Activated T-helper 17 cell treated with anti-CD3 and anti-CD28 coated beads, Interleukin-2, amount 50 U/mL, for 72 hours (primary cell): ENCODE results near the gene CHD5. TPM values are rescaled to one million over a fixed set of nuclear protein-coding genes. Genes with fewer than 3 reads are reported as not detected.

Experiments used
- ATAC-seq: fragments of 150-1000 bp; cut with Tn5 transposase; replicated peaks from 2 replicates; pipeline ENCODE4 v1.10.0; 2021; ENCODE audit warnings: mild to moderate bottlenecking, moderate library complexity
- H3K27ac Mint-ChIP-seq: one replicate; pipeline ENCODE4 v1.8.0; 2022; ENCODE audit warnings: mixed read lengths
- H3K27me3 Mint-ChIP-seq: one replicate; pipeline ENCODE4 v1.8.0; 2022; ENCODE audit warnings: mixed read lengths
- H3K36me3 Mint-ChIP-seq: one replicate; pipeline ENCODE4 v1.8.0; 2022; ENCODE audit warnings: low read depth, mild to moderate bottlenecking, mixed read lengths
- H3K4me1 Mint-ChIP-seq: one replicate; pipeline ENCODE4 v1.8.0; 2022; ENCODE audit warnings: mixed read lengths
- H3K4me3 Mint-ChIP-seq: one replicate; pipeline ENCODE4 v1.8.0; 2022; ENCODE audit warnings: mild to moderate bottlenecking, mixed read lengths
- H3K9me3 Mint-ChIP-seq: one replicate; pipeline ENCODE4 v1.8.0; 2022; ENCODE audit warnings: mixed read lengths
- total RNA-seq, 2 donors: library from RNA; stranded (reverse); gene quantifications; one replicate each; pipeline ENCODE4 v1.2.3, GENCODE V29; 2022

The CHD5 gene
- total RNA-seq, 2 donors from 2014 or later, result 0.43 to 1.2 TPM

DNA sequence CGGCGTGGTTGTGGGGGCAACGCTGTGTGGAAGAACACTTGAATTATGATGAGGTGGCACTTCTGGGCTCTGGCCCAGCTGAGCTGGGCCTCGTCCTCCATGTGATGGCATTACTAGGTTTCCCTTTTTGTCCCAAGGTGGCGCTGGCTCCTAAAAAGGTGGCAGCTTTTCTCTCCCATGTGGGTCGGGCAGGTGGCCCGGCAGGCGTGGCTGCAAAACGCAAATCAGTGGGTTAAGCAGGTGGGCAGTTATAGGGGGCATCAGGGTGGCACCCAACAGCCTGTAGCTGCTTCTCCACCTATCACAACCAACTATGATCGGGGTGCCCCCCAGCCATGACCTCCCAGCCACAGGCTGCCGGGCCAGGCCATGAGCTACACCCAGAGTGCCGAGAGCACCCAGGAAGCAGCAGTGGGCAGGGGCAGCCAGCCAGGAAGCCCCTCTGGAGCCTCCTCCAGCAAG is 74.9 kb downstream of the CHD5 start:
- no peak overlapping the region for H3K27ac Mint-ChIP-seq
- no peak overlapping the region for H3K4me3 Mint-ChIP-seq
- ATAC-seq, result no peak
- peaks cover 12% of the 10 kb centered on the region for H3K27me3 Mint-ChIP-seq
- H3K36me3 Mint-ChIP-seq, result peaks cover 9% of the 10 kb centered on the region
- H3K9me3 Mint-ChIP-seq, result no peaks in the 10 kb centered on the region
- H3K4me1 Mint-ChIP-seq, result peaks cover 4% of the 10 kb centered on the region

DNA sequence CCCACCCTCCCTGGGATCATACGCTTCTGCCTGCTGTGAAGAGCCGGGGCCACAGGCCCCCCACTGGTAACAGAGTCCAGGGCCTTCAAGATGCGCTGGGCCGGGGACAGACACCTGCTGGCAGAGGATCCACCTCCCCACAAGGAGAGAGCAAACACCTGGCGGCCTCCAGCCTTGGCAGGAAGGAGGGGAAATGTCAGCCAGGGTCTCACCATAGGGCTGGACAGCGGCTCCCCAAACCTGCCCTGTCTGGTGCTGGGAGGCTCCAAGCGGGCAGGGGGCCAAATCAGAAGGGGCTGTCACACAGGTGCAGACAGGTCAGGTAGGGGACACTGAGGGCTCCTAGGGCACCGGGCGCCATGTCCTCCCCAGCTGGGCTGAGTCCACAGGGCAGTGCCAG is 75.5 kb downstream of the CHD5 start:
- Mint-ChIP-seq H3K27ac (no peak overlapping the region), H3K4me3 (no peak overlapping the region), H3K9me3 (no peaks in the 10 kb centered on the region), H3K4me1 (peaks cover 4% of the 10 kb centered on the region), H3K36me3 (peaks cover 9% of the 10 kb centered on the region), H3K27me3 (peaks cover 12% of the 10 kb centered on the region)
- no peak for ATAC-seq

DNA sequence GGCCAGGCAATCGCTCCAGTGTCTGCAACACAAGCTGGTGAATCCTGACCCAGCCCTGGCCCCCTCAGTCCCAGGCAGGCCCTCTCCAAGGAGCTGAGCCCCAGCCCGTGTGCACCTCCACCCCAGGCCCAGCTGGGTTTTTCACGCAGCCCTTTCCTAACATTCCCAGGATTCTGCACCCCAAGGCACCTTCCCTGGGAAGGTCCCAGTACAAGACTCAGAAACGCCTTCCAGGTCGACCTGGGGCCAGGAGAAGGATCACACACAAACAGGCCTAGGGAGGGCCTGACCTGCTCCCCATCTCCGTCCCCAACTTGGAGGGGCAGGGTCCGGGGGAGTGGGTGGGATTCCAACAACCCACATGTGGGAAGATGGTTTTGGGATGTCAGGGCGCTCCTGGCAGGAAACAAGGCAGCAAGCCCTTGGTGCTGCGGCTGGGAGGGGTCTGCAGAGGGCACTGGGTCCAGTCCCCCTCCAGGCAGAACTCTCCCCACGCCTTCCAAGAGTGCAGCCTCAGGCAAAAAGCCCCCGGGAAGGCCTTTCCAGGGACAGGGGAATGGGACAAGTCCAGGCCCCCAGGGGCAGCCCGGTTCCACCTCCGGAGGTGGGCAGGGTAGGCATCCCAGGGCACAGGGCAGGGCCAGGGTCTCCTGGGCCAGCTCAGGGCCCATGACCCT is 76.1 kb downstream of the CHD5 start:
- Mint-ChIP-seq H3K9me3 (no peaks in the 10 kb centered on the region), H3K27me3 (peaks cover 12% of the 10 kb centered on the region), H3K36me3 (peaks cover 14% of the 10 kb centered on the region), H3K4me1 (peaks cover 4% of the 10 kb centered on the region), H3K27ac (no peak overlapping the region), H3K4me3 (no peak overlapping the region)
- no peak for ATAC-seq

DNA sequence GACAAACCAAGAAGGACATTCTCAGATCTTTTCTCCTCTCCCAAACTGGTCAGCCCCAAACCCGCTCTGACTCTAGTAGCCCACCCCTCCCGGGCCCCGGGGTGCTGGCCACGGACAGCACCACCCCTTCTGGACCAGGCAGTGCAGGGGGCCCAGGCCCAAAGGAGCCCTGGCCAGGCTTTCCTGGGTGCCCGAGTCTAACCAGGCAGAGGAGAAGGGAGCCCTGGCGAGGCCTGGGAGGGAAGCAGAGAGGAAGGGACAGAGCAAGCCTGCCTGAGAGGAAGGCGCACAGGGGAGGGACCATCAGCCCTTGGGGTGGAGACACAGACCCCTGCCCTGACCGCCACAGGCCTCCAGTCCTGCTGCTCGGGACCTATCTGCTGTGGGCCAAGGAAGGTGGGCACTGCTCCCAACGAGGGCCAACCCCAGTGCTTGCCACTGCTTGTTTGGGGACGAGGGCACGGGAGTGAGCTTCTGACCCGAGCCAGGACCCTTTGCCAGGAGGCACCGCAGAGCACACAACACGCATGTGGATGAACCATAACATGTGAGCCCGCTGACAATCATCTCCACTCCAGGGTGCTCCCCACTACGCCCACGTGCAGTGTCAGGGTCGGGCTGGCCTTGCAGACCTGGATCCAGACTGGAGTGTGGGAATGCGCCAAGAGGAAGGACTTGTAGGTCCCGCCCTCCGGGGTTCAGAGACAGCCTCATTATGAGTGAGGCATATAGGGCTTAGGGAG is 76.8 kb downstream of the CHD5 start:
- H3K27me3 Mint-ChIP-seq, result peaks cover 9% of the 10 kb centered on the region
- no peak for ATAC-seq

DNA sequence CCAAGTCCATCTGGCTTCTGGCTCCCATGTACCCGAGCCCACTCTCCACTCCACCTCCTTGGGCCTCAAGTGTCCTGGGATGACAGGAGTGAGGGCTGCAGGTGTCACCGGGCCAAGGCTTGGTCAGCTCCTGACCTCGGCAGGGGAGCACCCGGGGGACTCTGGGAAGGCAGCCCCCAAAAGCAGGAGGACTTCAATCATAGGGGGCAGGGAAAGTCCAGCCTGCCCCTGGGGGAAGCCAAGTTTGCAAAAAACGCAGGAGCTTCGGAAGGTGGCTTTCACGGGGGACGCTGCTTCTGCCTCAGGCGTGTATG is 77.6 kb downstream of the CHD5 start:
- no peak for ATAC-seq
- H3K27me3 Mint-ChIP-seq, result peaks cover 5% of the 10 kb centered on the region
- no peak overlapping the region for H3K27ac Mint-ChIP-seq
- no peak overlapping the region for H3K4me3 Mint-ChIP-seq
- no peaks in the 10 kb centered on the region for H3K9me3 Mint-ChIP-seq
- peaks cover 7% of the 10 kb centered on the region for H3K4me1 Mint-ChIP-seq
- peaks cover 29% of the 10 kb centered on the region for H3K36me3 Mint-ChIP-seq

More for the DNA sequence above, 76.8 kb downstream of the CHD5 start:
- Mint-ChIP-seq H3K4me3 (no peak overlapping the region), H3K4me1 (peaks cover 4% of the 10 kb centered on the region), H3K36me3 (peaks cover 21% of the 10 kb centered on the region), H3K9me3 (no peaks in the 10 kb centered on the region), H3K27ac (no peak overlapping the region)

DNA sequence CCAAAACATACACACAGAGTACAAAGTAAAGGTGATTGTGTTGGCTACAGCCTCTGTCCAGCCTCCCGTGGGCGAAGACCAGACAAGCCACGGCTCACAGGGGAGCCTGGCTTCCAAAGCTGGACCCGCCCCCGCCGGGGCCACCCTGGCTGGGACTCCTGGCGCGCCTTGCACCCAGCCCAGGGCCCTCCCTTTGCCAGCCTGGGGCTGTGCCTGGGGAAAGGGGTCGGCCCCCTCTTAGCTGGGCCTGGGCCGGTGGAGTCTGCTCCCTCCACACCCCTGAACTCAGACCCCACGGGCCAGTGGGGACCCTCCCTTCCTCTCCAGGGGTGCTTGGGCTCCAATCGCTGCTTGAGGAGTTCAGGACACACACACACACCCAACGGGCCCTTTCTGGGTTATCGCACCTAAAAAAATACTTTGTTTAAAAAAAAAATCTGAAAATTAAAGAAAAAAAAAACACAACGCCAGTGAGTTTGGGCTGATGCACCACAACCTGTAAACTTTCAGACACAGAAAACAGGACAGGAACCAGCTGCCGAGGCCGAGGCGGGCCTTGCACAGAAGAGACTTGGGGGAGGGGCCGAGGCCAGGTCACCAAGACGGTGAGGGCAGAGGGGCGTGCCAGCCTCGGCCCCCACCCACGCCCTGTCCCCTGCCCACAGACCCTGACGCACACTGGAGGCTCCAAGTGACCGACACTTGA is 78.1 kb downstream of the CHD5 start:
- ATAC-seq, result peak; percentile 2
- Mint-ChIP-seq H3K4me1 (peaks cover 4% of the 10 kb centered on the region), H3K27ac (peak overlapping the region; percentile 71), H3K9me3 (no peaks in the 10 kb centered on the region), H3K36me3 (peaks cover 34% of the 10 kb centered on the region), H3K4me3 (no peak overlapping the region), H3K27me3 (no peaks in the 10 kb centered on the region)

DNA sequence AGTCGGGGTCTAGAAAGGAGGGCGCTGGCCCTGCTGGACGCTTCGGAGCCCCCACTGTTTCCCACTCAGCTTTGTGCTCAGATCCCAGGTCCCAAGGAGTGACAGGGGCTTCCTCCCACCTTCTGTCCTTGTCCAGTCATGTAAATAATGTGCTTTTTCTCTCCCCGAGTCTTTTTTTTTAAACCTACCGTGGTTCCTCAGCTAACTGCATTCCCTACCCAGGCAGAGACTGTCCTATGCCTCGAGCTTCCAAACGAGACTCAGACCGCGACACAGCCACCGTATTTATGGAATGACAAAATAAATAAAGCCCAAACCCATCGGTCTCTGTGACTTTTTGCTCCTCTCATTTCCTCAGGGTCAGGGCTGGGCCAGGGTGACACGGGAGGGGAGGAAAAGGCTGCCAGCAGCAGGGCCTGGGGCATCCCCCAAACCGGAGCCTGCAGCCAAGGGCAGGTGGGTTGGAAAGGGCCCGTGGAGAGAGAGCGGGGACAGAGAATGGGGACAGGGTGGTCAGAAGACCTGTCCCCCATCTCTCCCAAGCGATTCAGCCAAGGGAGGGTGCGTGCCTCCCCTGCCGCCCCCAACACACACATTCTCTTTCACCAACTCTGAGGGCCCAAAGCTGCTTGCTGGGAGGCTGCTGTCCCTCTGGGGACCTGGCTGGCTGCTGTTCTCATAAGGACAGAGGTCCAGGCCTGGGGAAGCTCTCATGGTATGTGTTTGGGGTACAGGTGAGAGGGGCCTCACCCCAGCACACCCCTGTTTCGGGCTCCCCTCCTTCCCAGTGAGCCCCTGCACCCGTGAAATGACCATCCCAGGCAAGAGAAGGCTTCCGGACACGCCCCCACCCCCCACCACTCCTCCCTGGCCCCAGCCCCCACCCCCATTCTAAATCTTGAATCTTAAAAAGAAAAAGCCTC is 79.0 kb downstream of the CHD5 start:
- Mint-ChIP-seq H3K27ac (peak overlapping the region; percentile 71), H3K4me1 (peaks cover 4% of the 10 kb centered on the region), H3K27me3 (no peaks in the 10 kb centered on the region), H3K36me3 (peaks cover 43% of the 10 kb centered on the region), H3K9me3 (no peaks in the 10 kb centered on the region), H3K4me3 (no peak overlapping the region)
- peak; percentile 20 for ATAC-seq

DNA sequence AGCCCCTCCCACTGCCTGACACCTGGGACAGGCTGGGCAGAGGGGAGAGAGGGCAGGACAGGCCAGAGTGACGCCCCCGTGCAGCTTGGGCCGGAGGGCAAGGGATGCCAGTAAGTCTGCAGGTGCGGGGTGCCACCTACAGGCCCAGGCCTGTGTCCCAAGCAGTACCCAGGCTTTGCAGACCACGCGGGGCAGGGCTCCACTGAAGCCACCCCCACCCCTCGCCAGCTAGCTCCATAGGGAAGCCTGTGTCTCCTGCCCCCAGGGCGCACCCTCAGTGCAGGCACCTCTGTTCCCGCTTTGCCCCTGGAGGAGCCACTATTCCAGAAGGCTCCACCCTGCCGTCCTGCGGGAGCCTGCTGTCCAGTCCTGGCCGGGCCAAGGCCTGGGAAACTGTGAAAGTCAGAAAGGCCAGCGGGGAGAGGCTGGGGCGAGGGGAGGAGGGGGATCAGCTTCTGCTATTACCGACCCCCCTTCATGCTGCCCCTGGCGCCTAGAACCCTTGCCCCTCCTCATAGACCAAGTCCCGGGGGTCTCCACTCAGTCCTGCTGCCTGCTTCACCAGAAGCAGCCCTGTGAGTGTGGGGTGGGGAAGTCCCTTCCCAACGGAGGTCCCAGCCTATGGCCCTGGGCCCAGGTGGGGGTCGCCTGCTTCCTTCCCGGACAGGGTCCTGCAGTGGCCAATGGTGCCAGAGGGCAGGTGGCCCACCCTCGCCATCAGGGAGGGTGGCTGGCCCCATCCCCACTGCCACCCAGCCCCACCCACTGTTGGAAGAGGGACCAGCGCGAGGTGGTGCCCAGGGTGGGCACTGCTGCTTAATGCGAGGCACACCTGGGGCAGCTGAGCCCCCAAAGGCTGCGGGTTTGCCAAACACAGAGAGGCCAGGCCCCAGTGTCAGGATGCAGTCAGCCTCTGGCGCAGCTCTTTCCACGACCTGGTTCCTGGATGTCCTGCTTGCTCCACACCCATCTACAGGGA is 80.0 kb downstream of the CHD5 start:
- Mint-ChIP-seq H3K4me1 (peaks cover 4% of the 10 kb centered on the region), H3K27ac (peak overlapping the region; percentile 71), H3K36me3 (peaks cover 44% of the 10 kb centered on the region), H3K9me3 (no peaks in the 10 kb centered on the region), H3K27me3 (no peaks in the 10 kb centered on the region), H3K4me3 (no peak overlapping the region)
- peak; percentile 38 for ATAC-seq

DNA sequence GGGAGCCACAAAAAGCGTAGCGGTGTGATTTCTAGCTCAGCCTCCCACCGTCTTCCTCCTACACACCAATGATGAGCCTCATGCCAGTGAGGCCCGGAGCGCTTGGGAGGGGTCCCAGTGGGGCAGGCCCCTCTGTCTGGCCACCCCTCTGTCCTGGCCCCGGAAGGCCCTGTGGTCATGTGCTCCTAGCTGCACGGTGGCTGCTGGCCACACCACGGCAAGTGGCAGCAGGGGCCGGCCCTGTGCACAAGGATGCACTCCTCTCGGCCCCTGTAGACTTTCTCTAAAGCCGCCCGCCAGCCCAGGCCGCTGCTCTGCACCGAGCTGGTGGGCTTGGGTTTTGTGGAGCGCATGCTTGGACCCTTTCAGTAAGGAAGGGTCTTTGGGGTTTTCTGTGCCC is 80.8 kb downstream of the CHD5 start:
- Mint-ChIP-seq H3K36me3 (peaks cover 50% of the 10 kb centered on the region), H3K27me3 (no peaks in the 10 kb centered on the region), H3K4me3 (no peak overlapping the region), H3K9me3 (no peaks in the 10 kb centered on the region), H3K4me1 (peaks cover 4% of the 10 kb centered on the region), H3K27ac (no peak overlapping the region)
- ATAC-seq, result no peak

DNA sequence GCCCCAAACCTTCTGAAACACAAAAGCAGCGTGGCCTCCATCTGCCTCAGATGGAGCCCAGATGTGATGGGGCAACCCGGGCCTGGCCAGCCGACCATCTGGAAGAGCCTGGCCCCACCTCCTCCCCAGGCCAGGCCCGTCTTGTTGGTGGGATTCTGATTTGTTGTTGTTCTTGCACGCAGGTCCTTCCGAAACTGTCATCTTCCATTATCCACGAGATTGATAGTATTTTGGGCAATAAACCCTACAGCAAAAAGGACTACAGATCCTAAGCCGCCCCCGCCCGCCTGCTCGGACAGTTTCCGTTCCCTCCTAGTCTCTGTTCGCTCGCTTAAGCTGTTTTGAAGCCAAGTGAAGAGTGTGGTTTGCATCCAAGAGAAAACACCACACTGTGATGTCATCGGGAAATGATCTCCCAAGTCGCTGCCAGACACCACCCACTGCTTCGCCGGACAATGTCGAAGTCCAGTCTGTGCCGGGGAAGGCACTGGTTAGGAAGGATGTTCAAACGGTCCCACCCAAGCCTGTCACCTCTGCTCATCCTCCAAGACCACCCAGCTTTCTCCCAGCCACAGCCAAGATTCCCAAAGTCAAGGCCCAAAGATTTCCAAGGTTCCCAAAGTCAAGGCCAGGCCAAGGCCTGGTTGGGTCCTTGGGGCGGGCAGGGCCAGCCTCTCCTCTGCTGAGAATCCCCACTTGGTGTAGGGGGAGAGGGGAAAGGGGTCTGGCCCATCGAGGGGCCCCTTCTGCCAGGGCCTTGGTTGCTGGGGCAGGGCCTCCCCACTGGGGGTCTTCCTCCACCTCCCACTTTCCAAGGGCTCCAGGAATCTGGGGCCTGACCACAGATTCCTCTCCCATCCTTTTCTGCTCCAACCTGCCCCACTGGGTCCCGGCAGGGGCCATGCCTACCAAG is 81.6 kb downstream of the CHD5 start:
- H3K9me3 Mint-ChIP-seq, result no peaks in the 10 kb centered on the region

DNA sequence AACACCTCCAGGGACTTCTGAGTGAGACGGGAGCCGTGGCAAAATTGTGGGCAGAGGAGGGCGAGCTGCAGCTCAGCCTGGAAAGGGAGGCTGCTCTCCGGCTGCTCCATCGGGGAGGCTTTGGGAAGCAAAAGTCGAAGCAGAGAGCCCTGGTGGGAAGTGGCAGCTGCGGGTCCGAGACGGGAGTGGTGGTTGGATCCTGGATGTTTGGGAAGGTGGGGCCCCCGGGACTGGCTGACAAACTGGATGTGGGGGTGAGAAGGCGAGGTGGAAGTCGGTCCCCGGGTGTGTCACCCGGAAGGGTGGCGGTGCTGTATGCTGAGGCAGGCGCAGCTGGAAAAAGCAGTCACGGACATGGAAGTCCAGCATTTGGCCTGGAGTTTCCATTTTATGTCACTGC is 82.3 kb downstream of the CHD5 start:
- H3K27ac Mint-ChIP-seq, result peak overlapping the region; percentile 70
- H3K9me3 Mint-ChIP-seq, result no peaks in the 10 kb centered on the region

More for the DNA sequence above, 81.6 kb downstream of the CHD5 start:
- Mint-ChIP-seq H3K36me3 (peaks cover 57% of the 10 kb centered on the region), H3K27ac (peak overlapping the region; percentile 70), H3K27me3 (no peaks in the 10 kb centered on the region), H3K4me3 (no peak overlapping the region), H3K4me1 (peaks cover 4% of the 10 kb centered on the region)
- ATAC-seq, result no peak

DNA sequence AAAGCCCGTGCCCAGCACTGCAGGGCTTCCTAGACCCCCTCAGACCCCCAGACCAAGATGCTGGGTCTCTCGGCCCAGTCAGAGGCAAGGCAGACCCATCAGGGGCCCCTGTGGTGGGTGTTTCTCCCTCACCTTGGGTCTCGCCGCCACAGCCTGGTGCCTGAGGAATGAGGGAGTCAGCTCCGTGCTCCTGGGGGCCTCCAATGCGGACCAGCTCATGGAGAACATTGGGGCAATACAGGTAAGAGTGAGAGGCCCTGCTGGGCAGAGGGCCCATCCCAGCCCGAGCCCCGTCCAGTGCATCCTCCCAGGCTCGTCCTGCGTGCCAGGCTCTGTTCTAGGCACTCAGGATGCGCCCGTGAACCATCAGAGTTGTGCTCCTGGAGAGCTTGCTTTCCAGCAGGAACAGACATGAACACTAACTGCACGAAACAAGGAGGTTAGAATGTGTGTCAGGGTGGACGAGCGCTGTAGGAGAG is 83.0 kb downstream of the CHD5 start:
- Mint-ChIP-seq H3K4me3 (no peak overlapping the region), H3K4me1 (peaks cover 4% of the 10 kb centered on the region), H3K36me3 (peaks cover 71% of the 10 kb centered on the region), H3K27ac (peak overlapping the region; percentile 70), H3K27me3 (no peaks in the 10 kb centered on the region), H3K9me3 (no peaks in the 10 kb centered on the region)
- no peak for ATAC-seq

More for the DNA sequence above, 82.3 kb downstream of the CHD5 start:
- Mint-ChIP-seq H3K27me3 (no peaks in the 10 kb centered on the region), H3K4me1 (peaks cover 4% of the 10 kb centered on the region), H3K4me3 (no peak overlapping the region), H3K36me3 (peaks cover 65% of the 10 kb centered on the region)
- ATAC-seq, result no peak
